Activated CD8-positive, alpha-beta T cell treated with anti-CD3 and anti-CD28 coated beads for 36 hours (primary cell): ENCODE measurements around the gene TNKS1BP1. TPM values are rescaled to one million over a fixed set of nuclear protein-coding genes. Genes with fewer than 3 reads are reported as not detected.

Source experiments
- ATAC-seq: fragments of 200-7000 bp; cut with Tn5 transposase; one replicate; pipeline ENCODE4 v1.10.0; 2021; ENCODE audit warnings: mild to moderate bottlenecking, moderate library complexity
- CTCF ChIA-PET: fragments of 350-600 bp; sonication (Branson Sonifier 250); formaldehyde crosslinking; loops from one replicate; lab custom pipeline; 2021; ENCODE audit warnings: antibody characterized with exemption; lab: Charles Lee
- POLR2A ChIA-PET: fragments of 350-600 bp; sonication (Branson Sonifier 250); formaldehyde crosslinking; loops from one replicate; lab custom pipeline; 2021; ENCODE audit warnings: antibody characterized with exemption; lab: Charles Lee
- DNase-seq: peaks from one replicate; pipeline ENCODE4 v3.0.0-alpha.2; 2020
- H3K27ac Mint-ChIP-seq: one replicate; pipeline ENCODE4 v1.8.0; 2021; ENCODE audit warnings: mild to moderate bottlenecking, mixed read lengths
- H3K27me3 Mint-ChIP-seq: one replicate; pipeline ENCODE4 v1.8.0; 2021; ENCODE audit warnings: mixed read lengths
- H3K36me3 Mint-ChIP-seq: one replicate; pipeline ENCODE4 v1.8.0; 2021; ENCODE audit warnings: low read depth, mixed read lengths
- H3K4me1 Mint-ChIP-seq: one replicate; pipeline ENCODE4 v1.8.0; 2021; ENCODE audit warnings: low read depth, mixed read lengths
- H3K4me3 Mint-ChIP-seq: one replicate; pipeline ENCODE4 v1.8.0; 2021; ENCODE audit warnings: mild to moderate bottlenecking, moderate library complexity, mixed read lengths
- H3K9me3 Mint-ChIP-seq: one replicate; pipeline ENCODE4 v1.8.0; 2021; ENCODE audit warnings: mixed read lengths
- intact Hi-C: fragments of 100-400 bp; cut with micrococcal nuclease; formaldehyde crosslinking; loops from one replicate; pipeline ENCODE4 v1.10.0; 2022
- total RNA-seq, 2 experiments: library from RNA; stranded (reverse); gene quantifications; one replicate each; pipeline ENCODE4 v1.2.3, GENCODE V29; 2021
- TF ChIP-seq, protein P1 (sequence below): fragments of 200-600 bp; IDR thresholded peaks from one replicate; pipeline ENCODE4 v1.8.0; 2022; ENCODE audit warnings: antibody characterized with exemption, mild to moderate bottlenecking

Gene TNKS1BP1
- total RNA-seq, 2 experiments from 2014 or later = 18.4 to 23.2 TPM

GRCh38 chr11:57360991-57361390, 36.2 kb upstream of the TNKS1BP1 start:
- ATAC-seq (no peak), DNase-seq (no peak)
- peaks cover 6% of the 10 kb centered on the region for H3K27me3 Mint-ChIP-seq
- POLR2A ChIA-PET = no interaction called here
- H3K27ac Mint-ChIP-seq = no peak overlapping the region
- H3K9me3 Mint-ChIP-seq = no peaks in the 10 kb centered on the region
- no peak overlapping the region for H3K4me3 Mint-ChIP-seq
- TF ChIP-seq, protein P1, sequence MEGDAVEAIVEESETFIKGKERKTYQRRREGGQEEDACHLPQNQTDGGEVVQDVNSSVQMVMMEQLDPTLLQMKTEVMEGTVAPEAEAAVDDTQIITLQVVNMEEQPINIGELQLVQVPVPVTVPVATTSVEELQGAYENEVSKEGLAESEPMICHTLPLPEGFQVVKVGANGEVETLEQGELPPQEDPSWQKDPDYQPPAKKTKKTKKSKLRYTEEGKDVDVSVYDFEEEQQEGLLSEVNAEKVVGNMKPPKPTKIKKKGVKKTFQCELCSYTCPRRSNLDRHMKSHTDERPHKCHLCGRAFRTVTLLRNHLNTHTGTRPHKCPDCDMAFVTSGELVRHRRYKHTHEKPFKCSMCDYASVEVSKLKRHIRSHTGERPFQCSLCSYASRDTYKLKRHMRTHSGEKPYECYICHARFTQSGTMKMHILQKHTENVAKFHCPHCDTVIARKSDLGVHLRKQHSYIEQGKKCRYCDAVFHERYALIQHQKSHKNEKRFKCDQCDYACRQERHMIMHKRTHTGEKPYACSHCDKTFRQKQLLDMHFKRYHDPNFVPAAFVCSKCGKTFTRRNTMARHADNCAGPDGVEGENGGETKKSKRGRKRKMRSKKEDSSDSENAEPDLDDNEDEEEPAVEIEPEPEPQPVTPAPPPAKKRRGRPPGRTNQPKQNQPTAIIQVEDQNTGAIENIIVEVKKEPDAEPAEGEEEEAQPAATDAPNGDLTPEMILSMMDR = no peak
- no peaks in the 10 kb centered on the region for H3K4me1 Mint-ChIP-seq
- CTCF ChIA-PET = interaction anchor here (0.6 to 2.9 kb wide), 8 partner anchors 8 to 167 kb away, joined by 3 to 17 read pairs (median 3); no protein-coding TSS in a partner anchor
- intact Hi-C loops = no loop called here
- no peaks in the 10 kb centered on the region for H3K36me3 Mint-ChIP-seq

DNA sequence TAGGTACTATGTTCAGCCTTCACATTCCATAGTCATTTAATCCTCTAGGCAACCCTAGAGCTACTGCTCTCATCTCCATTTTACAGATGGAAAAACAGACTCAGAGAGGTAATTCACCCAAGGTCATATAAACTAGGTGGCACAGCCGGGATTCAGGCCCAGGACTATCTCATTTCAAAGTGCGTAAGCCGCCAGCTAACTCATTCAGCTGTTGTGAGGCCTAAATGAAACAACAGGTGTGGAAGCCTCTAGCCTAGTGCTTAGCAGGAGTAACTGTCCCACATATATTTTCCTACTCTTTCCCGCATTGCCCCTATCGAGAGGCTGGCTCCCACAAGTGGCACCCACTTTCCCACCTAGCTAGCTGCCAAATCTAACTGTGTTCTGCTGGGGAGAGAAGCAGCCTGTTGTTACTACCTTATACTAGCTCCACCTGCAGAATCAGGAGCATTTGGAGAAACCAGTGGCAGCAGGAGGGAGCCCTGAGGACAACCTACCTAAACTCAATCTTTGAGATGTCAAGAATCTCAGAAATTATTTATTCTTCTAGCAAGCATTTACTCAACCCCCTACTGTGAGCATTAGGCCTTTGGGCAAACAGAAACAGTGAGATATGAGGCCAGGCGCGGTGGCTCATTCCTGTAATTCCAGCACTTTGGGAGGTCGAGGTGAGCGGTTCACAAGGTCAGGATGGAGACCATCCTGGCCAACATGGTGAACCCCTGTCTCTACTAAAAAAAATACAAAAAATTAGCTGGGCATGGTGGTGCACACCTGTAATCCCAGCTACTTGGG, 35.3 kb upstream of the TNKS1BP1 start:
- no peak overlapping the region for H3K4me3 Mint-ChIP-seq
- TF ChIP-seq, protein P1 = no peak
- POLR2A ChIA-PET = interaction anchor here (0.8 to 1.1 kb wide), 2 partner anchors 40 to 46 kb away, joined by 3 read pairs; no protein-coding TSS in a partner anchor
- peaks cover 7% of the 10 kb centered on the region for H3K27me3 Mint-ChIP-seq
- DNase-seq (no peak), ATAC-seq (no peak)
- no peaks in the 10 kb centered on the region for H3K36me3 Mint-ChIP-seq
- intact Hi-C loops = no loop called here
- CTCF ChIA-PET = interaction anchor here (0.8 to 2.9 kb wide), 7 partner anchors 7 to 167 kb away, joined by 3 to 17 read pairs (median 3); no protein-coding TSS in a partner anchor
- no peak overlapping the region for H3K27ac Mint-ChIP-seq
- H3K9me3 Mint-ChIP-seq = no peaks in the 10 kb centered on the region
- H3K4me1 Mint-ChIP-seq = no peaks in the 10 kb centered on the region

GRCh38 chr11:57359396-57359795, 34.6 kb upstream of the TNKS1BP1 start:
- ChIA-PET POLR2A (interaction anchor here (0.8 to 1.1 kb wide), 2 partner anchors 41 to 46 kb away, joined by 3 read pairs; no protein-coding TSS in a partner anchor), CTCF (interaction anchor here (0.7 to 2.9 kb wide), 3 partner anchors 9 to 441 kb away, joined by 3 to 17 read pairs (median 6); no protein-coding TSS in a partner anchor)
- H3K4me1 Mint-ChIP-seq = no peaks in the 10 kb centered on the region

DNA sequence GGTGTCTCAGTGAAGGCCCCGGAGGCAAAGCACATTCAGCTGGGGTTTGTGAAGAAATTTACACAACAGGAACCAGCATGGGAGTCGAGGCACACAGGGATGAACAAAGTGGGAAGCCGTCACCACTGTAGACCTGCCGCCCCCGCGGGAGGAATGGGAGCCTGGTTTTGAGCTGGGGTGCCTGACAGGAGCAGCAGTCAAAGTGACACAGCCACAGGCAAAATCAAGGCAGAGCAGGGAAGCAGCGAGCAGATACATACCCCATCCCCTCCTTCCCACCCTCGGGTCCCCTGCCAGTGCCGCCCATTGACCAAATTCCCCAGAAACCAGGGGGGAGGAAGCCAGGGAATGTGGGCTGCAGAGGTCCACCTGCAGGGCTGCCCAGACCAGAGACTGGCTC, 34.2 kb upstream of the TNKS1BP1 start:
- Mint-ChIP-seq H3K4me1 (no peaks in the 10 kb centered on the region), H3K27me3 (peaks cover 13% of the 10 kb centered on the region), H3K36me3 (no peaks in the 10 kb centered on the region), H3K27ac (no peak overlapping the region), H3K9me3 (no peaks in the 10 kb centered on the region), H3K4me3 (no peak overlapping the region)
- intact Hi-C loops = no loop called here
- TF ChIP-seq, protein P1 = no peak
- ATAC-seq (no peak), DNase-seq (no peak)
- ChIA-PET CTCF (interaction anchor here (0.7 to 2.9 kb wide), 4 partner anchors 9 to 442 kb away, joined by 3 to 17 read pairs (median 6); no protein-coding TSS in a partner anchor), POLR2A (interaction anchor here (1.1 kb wide), 1 partner anchor 47 kb away, joined by 3 read pairs; no protein-coding TSS in a partner anchor)

More at GRCh38 chr11:57359396-57359795, 34.6 kb upstream of the TNKS1BP1 start:
- Mint-ChIP-seq H3K27ac (no peak overlapping the region), H3K9me3 (no peaks in the 10 kb centered on the region), H3K36me3 (no peaks in the 10 kb centered on the region), H3K4me3 (no peak overlapping the region), H3K27me3 (peaks cover 12% of the 10 kb centered on the region)
- intact Hi-C loops = no loop called here
- DNase-seq (no peak), ATAC-seq (no peak)
- TF ChIP-seq, protein P1 = no peak
